Activated T-helper 17 cell treated with anti-CD3 and anti-CD28 coated beads, Interleukin-2, amount 50 U/mL, for 72 hours (primary cell): ENCODE data around the gene TNFSF8. TPM values are rescaled to one million over a fixed set of nuclear protein-coding genes. Genes with fewer than 3 reads are reported as not detected.
A peak's percentile ranks its signal among the peaks of the same experiment; 100 is the strongest.

ENCODE experiments used
- ATAC-seq: fragments of 150-1000 bp; cut with Tn5 transposase; replicated peaks from 2 replicates; pipeline ENCODE4 v1.10.0; 2021; ENCODE audit warnings: mild to moderate bottlenecking, moderate library complexity
- H3K27ac Mint-ChIP-seq: one replicate; pipeline ENCODE4 v1.8.0; 2022; ENCODE audit warnings: mixed read lengths
- H3K27me3 Mint-ChIP-seq: one replicate; pipeline ENCODE4 v1.8.0; 2022; ENCODE audit warnings: mixed read lengths
- H3K36me3 Mint-ChIP-seq: one replicate; pipeline ENCODE4 v1.8.0; 2022; ENCODE audit warnings: low read depth, mild to moderate bottlenecking, mixed read lengths
- H3K4me1 Mint-ChIP-seq: one replicate; pipeline ENCODE4 v1.8.0; 2022; ENCODE audit warnings: mixed read lengths
- H3K4me3 Mint-ChIP-seq: one replicate; pipeline ENCODE4 v1.8.0; 2022; ENCODE audit warnings: mild to moderate bottlenecking, mixed read lengths
- H3K9me3 Mint-ChIP-seq: one replicate; pipeline ENCODE4 v1.8.0; 2022; ENCODE audit warnings: mixed read lengths
- total RNA-seq, 2 donors: library from RNA; stranded (reverse); gene quantifications; one replicate each; pipeline ENCODE4 v1.2.3, GENCODE V29; 2022

The TNFSF8 gene
- total RNA-seq, 2 donors from 2014 or later: 17.2 to 20.1 TPM

DNA sequence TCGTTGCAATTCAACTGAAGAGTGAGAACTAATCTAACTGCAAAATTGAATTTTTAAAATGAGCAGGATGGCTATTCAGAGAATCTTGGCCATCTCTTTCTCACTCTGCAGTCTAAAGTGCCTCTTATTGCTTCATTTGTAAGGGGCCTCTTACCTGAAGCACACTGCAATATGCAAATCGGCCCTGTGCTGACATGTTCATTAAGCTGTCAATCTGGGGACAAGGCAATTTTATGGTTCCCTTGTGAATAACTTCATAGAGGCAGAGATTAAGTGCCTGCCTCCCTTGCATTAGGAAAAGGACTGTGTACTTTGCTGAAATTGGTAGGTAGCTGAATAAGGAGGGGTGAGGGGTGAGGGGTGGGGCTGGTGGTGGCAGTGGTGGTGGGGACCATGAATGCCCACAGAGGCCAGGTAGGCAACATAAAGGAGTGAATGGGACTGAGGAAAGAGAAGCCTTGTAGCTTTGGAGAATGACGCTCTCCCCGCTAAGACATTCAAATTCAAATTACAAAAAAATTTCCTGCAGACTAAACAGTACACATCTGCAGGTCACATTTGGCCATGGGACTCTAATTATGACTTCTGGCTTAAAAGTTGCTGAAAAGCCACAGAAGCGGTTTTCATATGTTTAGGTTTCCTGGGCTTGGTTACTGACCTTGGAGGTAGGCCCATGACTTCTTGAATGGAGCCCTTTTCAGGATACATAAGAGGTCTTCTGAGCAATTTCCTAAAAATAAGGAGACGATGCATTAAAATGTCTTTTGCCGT is 25.0 kb downstream of the TNFSF8 start:
- peak overlapping the region; percentile 93 for H3K27ac Mint-ChIP-seq
- ATAC-seq: no peak
- H3K27me3 Mint-ChIP-seq: no peaks in the 10 kb centered on the region
- H3K36me3 Mint-ChIP-seq: peaks cover 99% of the 10 kb centered on the region
- peak overlapping the region; percentile 76 for H3K4me3 Mint-ChIP-seq
- peaks cover 79% of the 10 kb centered on the region for H3K4me1 Mint-ChIP-seq
- H3K9me3 Mint-ChIP-seq: no peaks in the 10 kb centered on the region

DNA sequence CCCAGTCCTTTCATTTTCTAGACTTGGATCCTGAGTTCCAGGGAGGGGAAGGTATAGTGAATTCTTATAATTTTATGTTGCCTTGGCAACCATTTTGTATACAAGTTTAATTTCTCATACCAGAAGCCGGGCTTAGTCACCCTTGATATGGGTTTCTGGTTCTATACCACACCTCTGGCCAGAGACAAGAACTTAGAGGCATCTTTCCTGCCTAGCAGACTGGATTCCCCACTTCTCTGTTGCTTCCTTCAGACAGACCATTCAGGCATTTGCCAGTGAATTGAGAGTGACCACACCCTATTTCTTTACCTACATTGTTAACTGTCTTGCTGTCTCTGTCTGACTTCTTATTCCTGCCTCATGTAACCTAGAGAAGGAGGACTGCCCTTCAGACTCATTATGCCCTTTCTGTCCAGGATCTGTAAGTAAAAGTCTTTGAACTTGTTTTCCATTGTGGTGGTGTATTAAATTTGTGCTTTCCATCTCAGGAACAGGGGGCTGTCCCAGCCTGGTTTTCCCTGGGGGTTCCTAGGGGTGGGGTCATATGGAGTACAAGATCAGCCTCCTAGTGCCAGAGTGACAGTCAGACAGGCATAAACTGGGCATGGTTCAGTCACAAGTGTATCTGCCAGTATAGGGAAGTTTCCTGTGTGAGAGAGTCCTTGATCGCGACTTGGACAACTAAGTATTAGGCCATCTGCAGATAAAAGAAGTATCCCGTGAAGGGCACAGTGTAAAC is 27.4 kb downstream of the TNFSF8 start:
- peak overlapping the region; percentile 93 for H3K27ac Mint-ChIP-seq
- peaks cover 56% of the 10 kb centered on the region for H3K4me1 Mint-ChIP-seq
- H3K27me3 Mint-ChIP-seq: no peaks in the 10 kb centered on the region
- no peaks in the 10 kb centered on the region for H3K9me3 Mint-ChIP-seq
- ATAC-seq: peak; percentile 74
- peaks cover 75% of the 10 kb centered on the region for H3K36me3 Mint-ChIP-seq
- peak overlapping the region; percentile 76 for H3K4me3 Mint-ChIP-seq

DNA sequence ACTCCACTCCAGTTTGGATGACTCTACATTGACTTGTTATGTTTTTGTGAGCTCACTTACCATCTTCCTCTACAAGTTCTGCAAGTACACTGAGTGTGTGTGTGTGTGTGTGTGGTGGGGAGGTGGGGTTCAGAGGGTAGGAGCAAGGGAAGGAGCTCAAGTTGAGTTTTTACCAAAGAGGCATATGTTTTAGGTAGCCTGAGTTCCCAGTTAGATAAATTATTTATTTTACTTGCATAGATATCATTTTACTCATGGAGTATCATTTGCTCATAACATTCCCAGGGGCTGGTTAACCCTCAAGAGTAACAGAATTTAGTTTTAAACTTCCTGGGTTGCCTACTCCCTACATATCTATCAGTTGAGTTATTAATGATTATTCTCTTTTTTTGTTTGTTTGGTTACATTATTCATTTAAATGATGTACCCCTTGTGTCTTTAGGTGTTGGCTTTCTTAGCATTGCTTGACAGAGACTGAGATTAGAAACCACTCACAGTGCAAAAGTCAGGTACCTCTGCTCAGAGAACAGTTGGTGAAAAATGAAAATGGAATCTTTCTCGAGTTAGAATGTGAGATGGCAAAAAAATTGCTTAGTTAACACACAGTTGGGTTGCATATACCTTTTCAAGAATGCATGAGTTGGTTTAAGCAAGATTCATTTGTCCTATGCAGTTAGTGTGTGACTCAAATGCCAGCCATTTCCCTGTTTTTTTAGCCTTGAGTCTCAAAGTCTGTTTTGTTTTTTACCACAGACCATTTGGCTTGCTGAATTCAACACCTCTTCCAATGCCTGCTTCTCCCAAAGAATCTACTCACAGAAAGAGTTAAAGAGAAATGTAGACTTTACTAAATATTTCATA is 29.2 kb downstream of the TNFSF8 start:
- Mint-ChIP-seq H3K9me3 (no peaks in the 10 kb centered on the region), H3K27me3 (no peaks in the 10 kb centered on the region), H3K27ac (peak overlapping the region; percentile 93), H3K4me1 (peaks cover 43% of the 10 kb centered on the region), H3K4me3 (peak overlapping the region; percentile 76), H3K36me3 (peaks cover 58% of the 10 kb centered on the region)
- ATAC-seq: peak; percentile 48

DNA sequence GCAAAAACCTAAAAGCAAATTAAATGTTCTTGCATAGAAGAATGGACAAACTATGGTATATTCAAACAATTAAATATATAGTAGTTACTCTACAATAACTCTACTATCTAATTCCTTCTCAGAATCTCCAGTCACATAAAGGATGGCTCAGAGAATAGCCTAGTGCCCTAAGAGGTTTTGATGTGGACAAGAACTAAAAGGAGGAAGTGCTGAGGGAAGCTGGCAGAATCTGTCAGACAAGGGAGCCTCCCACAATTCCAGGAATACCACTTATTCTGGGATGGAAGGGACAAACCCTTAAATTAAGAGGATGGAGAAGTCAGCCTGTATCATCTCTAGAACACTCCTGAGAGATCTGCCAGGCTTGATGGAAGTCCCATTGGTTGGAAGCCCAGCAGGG is 30.4 kb downstream of the TNFSF8 start:
- no peak overlapping the region for H3K27ac Mint-ChIP-seq
- H3K36me3 Mint-ChIP-seq: peaks cover 55% of the 10 kb centered on the region
- H3K4me3 Mint-ChIP-seq: no peak overlapping the region
- no peak for ATAC-seq
- no peaks in the 10 kb centered on the region for H3K27me3 Mint-ChIP-seq
- no peaks in the 10 kb centered on the region for H3K9me3 Mint-ChIP-seq
- peaks cover 53% of the 10 kb centered on the region for H3K4me1 Mint-ChIP-seq

DNA sequence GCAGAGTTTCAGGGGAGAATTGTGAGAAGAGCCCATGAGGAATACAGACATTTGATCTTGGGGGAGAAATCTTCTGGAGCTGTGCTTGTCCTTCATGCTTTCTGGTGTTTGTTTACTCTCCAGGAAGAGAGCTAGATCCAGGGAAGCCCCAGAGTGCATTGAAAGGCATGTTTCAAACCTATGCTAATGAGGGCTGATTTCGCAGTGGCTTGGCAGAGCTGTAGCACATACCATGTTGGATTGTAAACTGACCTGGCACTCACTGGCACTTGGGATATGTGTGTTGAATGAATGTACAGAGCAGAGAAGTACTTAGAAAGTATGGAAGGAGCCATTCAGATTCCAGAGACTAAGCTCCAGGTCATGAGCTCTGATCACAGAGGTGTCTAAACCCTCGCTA is 30.9 kb downstream of the TNFSF8 start:
- peaks cover 55% of the 10 kb centered on the region for H3K4me1 Mint-ChIP-seq
- no peak for ATAC-seq
- H3K27me3 Mint-ChIP-seq: no peaks in the 10 kb centered on the region
- no peaks in the 10 kb centered on the region for H3K9me3 Mint-ChIP-seq
- peaks cover 55% of the 10 kb centered on the region for H3K36me3 Mint-ChIP-seq
- H3K27ac Mint-ChIP-seq: no peak overlapping the region
- H3K4me3 Mint-ChIP-seq: no peak overlapping the region

DNA sequence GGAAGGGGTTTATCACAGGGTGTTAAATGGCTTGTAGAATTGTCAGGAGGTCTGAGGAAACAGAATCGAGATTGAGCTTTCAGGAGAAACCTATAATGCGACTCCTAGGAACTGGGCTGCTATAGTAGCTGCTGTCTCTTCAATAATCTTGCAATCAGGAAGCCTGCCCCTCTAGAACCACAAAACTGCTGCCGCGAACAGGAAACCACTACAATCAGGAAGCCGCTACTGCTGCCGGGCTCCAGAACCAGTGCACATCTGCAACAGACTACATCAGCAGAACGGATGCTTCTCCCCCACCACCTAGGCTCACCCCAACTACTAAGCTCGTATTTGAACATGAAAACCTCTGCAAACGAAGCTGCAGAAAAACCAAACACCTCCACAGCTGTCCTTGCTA is 31.6 kb downstream of the TNFSF8 start:
- H3K27ac Mint-ChIP-seq: no peak overlapping the region
- no peak overlapping the region for H3K4me3 Mint-ChIP-seq
- H3K9me3 Mint-ChIP-seq: peaks cover 5% of the 10 kb centered on the region
- H3K4me1 Mint-ChIP-seq: peaks cover 55% of the 10 kb centered on the region
- peak; percentile 23 for ATAC-seq
- peaks cover 54% of the 10 kb centered on the region for H3K36me3 Mint-ChIP-seq
- H3K27me3 Mint-ChIP-seq: no peaks in the 10 kb centered on the region

DNA sequence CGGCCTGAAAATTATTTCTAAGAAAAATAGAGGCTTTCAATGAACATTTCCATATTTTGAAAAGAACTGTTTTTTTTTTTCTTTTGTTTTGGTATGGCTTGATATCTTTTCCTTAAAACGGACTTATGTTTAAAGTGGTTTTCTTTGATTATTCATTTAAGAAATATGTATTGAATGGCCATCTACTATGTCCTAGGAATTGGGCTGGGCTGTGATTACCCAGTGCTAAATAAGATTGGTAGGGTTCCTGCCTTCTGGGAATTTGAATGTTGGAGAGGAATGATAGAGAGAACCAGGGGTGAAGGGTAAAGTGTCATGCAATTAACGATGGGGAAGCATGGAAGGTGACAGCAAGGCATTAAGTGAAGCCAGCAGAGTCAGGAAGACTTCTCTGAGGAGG is 33.2 kb downstream of the TNFSF8 start:
- Mint-ChIP-seq H3K4me3 (no peak overlapping the region), H3K27ac (no peak overlapping the region), H3K36me3 (peaks cover 41% of the 10 kb centered on the region), H3K4me1 (peaks cover 50% of the 10 kb centered on the region), H3K9me3 (peaks cover 5% of the 10 kb centered on the region), H3K27me3 (no peaks in the 10 kb centered on the region)
- no peak for ATAC-seq

DNA sequence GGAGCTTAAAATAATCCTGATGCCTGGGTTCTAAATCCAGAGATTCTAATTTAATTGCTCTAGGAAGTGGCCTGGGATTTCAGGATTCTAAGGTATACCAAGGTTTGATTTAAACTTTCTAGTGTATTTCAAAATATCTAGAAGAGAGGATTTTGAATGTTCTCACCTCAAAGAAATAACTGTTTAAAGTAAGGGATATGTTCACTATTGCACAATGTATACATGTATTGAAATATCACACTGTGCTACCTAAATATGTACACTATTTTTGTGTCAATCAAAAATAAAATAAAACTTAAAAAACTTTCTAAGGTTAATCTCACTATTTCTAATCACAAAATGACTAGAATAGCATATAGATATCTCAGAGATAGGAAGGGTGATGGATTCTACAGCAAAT is 34.0 kb downstream of the TNFSF8 start:
- Mint-ChIP-seq H3K27ac (peak overlapping the region; percentile 98), H3K9me3 (peaks cover 7% of the 10 kb centered on the region), H3K36me3 (peaks cover 32% of the 10 kb centered on the region), H3K4me3 (no peak overlapping the region), H3K27me3 (no peaks in the 10 kb centered on the region), H3K4me1 (peaks cover 48% of the 10 kb centered on the region)
- no peak for ATAC-seq

DNA sequence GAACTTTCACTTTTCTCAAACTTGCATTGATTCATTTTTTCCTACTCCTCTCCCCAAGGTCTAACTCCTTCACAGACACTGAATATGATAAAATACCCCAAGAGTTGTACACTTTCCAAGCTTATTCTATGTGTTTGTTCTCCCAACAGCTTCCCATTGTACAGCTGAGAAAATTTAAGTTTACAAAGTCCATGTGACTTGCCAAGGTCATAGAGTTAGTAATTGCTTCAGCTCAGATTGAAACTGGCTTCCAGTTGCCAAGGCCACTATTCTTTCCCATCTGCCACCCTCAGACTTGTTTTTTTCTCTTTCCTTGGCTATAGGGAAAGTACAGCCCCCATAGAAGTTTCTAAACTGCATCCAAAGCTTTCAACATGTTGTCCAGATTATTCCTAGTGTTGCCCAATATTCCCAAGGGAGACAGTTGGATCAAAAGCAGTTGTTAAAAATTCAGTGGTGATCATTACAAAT is 34.8 kb downstream of the TNFSF8 start:
- H3K9me3 Mint-ChIP-seq: peaks cover 14% of the 10 kb centered on the region
- H3K4me1 Mint-ChIP-seq: peaks cover 48% of the 10 kb centered on the region
- H3K27me3 Mint-ChIP-seq: no peaks in the 10 kb centered on the region
- no peak for ATAC-seq
- peak overlapping the region; percentile 98 for H3K27ac Mint-ChIP-seq
- peaks cover 25% of the 10 kb centered on the region for H3K36me3 Mint-ChIP-seq
- H3K4me3 Mint-ChIP-seq: peak overlapping the region; percentile 74

DNA sequence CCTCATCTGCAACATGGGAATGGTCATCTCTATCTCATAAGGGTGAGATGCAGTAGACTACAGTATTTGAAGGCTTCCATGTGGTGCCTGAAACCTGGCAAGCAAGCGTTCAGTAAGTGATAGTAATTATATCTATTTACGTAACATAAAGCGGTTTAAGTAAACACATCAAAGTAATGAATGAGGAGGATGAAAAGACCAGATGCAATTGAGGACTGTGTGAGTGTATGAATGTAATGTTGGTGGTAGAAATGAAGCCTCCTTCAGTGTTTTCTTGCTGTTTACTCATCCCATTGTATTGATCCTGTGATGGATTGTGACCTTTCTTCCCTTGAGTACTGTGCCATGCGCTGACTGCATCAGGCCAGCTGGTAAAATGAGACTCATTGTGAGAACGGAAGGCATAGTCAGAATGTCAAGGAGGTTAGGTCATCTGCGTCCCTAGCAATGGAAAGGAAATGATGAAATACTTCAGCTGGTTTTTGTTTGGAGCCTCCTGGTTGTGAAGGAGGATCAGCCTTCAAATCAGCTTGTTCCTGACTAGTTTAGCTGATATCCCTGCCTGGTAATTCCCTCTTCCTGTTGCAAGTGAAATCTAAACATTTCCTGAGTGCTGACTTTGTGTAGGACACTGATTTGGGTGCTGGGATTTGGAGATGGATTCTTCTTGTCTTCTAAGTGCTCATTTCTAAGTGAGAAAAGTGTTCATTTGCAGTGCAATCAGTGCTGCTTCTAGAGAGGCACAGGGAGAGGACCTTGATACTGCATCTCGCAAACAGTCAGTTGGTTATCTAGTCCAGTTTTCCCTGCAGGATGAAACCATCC is 35.6 kb downstream of the TNFSF8 start:
- H3K9me3 Mint-ChIP-seq: peaks cover 14% of the 10 kb centered on the region
- peaks cover 23% of the 10 kb centered on the region for H3K36me3 Mint-ChIP-seq
- no peaks in the 10 kb centered on the region for H3K27me3 Mint-ChIP-seq
- H3K4me1 Mint-ChIP-seq: peaks cover 52% of the 10 kb centered on the region
- H3K4me3 Mint-ChIP-seq: peak overlapping the region; percentile 74
- ATAC-seq: peak; percentile 86
- H3K27ac Mint-ChIP-seq: peak overlapping the region; percentile 98

DNA sequence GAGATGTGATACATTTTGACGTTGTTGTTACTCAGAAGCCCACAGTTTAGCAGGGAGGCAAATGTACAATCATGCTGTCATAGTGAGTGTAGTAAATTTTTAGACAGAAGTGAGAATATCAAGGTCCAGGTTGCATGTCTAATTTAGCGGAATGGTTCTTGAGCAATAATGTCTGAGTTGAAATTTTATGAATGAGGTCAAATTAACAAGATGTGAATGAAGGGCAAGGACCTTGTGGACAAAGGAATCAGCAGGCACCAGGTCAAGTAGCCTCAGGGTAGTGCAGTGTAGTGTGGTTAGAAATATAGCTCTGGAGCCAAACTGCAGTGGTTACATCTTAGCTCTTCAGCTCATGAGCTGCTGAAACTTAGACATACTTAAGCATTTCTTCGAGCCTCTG is 36.2 kb downstream of the TNFSF8 start:
- Mint-ChIP-seq H3K36me3 (peaks cover 23% of the 10 kb centered on the region), H3K4me3 (peak overlapping the region; percentile 74), H3K9me3 (peaks cover 14% of the 10 kb centered on the region), H3K27ac (peak overlapping the region; percentile 98), H3K27me3 (no peaks in the 10 kb centered on the region), H3K4me1 (peaks cover 58% of the 10 kb centered on the region)
- peak; percentile 4 for ATAC-seq

DNA sequence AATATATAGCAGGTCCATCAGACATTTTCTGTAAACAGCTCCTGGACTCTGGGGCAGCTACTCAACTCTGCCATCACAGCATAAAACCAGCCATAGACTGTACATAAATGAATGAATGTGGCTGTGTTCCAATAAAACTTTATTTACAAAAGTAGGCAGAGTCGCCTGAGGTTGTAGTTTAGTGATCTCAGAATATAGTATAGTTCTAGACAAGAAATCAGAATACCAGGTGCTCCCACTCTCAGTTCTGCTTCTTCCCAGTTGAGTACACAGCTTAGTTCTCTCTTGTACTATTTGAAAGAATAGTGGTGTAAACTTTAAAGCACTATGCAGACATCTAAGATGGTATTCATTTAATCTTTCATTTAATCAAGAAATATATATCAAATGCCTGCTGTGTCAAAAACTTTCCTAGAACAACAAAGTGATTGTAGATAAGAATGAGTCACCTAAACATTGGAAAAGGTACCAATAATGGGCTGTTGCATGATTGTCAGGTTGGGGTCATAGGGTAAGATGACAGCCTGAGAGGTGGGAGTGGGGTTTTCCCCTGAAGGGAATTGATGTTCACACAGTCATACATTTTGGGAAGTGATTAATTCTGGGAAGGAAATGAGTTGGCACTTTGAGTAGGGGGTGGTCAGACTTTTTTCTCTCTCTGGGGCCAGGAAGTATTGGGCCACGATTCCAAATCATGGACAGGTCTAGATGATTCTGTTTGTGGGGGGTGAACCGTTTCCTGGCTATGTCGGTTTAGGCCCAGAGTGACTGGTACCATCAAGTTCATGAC is 37.0 kb downstream of the TNFSF8 start:
- Mint-ChIP-seq H3K9me3 (peaks cover 14% of the 10 kb centered on the region), H3K27ac (peak overlapping the region; percentile 98), H3K36me3 (peaks cover 23% of the 10 kb centered on the region), H3K4me3 (peak overlapping the region; percentile 74), H3K27me3 (no peaks in the 10 kb centered on the region), H3K4me1 (peaks cover 62% of the 10 kb centered on the region)
- peak; percentile 68 for ATAC-seq

DNA sequence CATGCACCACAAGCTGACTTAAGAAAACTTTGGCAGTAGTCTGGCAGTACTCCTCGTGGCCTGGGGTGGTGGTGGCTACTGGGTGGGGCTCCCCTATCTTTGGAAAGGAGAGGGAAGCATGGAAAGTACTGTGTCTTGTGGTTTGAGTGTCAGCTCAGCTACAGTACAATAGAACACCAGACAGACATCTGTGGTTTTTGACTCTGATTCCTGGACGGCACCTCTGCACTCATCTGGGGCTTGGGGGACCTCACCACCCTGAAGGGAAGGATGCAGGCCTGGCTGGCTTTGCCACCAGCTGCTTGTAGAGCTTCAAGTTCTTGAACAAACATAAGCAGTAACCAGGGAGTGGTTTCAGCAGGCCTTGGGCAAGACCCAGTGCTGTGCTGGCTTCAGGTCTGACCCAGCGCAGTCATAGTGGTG is 40.6 kb downstream of the TNFSF8 start:
- H3K9me3 Mint-ChIP-seq: peaks cover 14% of the 10 kb centered on the region
- peaks cover 12% of the 10 kb centered on the region for H3K36me3 Mint-ChIP-seq
- peaks cover 55% of the 10 kb centered on the region for H3K4me1 Mint-ChIP-seq
- peak; percentile 16 for ATAC-seq
- peak overlapping the region; percentile 79 for H3K27ac Mint-ChIP-seq
- H3K4me3 Mint-ChIP-seq: peak overlapping the region; percentile 12
- H3K27me3 Mint-ChIP-seq: no peaks in the 10 kb centered on the region
